ENCODE data around the gene SEMA3A. TPM values are rescaled to one million over a fixed set of nuclear protein-coding genes. Genes with fewer than 3 reads are reported as not detected.

The SEMA3A gene
- total RNA-seq, 3 donors from 2014 or later = 4.5 to 76.7 (median 9.7) TPM

DNA sequence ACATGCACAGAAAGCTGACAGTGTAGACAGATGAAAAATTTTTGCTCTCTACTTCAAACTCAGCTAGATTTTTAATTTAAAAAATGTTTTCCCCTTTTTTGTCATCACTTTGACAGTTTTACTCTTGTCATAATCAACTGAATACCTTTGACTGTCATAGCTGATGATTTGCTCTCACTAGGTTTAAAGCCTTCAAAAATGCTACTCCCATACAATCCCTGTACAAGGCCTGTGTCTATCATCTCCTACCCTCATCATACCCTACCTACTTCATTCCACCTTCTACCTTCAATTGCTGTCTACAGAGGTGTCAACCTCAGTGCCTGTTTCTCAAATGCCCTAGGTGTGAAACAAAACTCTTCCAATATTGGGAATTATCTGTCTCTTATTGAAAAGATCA is 230.3 kb downstream of the SEMA3A start:
- no peak overlapping the region for H3K4me3 ChIP-seq
- no peak for ATAC-seq
- intact Hi-C loops (cut with DNase I, micrococcal nuclease) = no loop called here
- H3K36me3 ChIP-seq (ENCODE audit: low read depth) = no peaks in the 10 kb centered on the region
- no peaks in the 10 kb centered on the region for H3K9me3 ChIP-seq
- TF ChIP-seq, protein P1, sequence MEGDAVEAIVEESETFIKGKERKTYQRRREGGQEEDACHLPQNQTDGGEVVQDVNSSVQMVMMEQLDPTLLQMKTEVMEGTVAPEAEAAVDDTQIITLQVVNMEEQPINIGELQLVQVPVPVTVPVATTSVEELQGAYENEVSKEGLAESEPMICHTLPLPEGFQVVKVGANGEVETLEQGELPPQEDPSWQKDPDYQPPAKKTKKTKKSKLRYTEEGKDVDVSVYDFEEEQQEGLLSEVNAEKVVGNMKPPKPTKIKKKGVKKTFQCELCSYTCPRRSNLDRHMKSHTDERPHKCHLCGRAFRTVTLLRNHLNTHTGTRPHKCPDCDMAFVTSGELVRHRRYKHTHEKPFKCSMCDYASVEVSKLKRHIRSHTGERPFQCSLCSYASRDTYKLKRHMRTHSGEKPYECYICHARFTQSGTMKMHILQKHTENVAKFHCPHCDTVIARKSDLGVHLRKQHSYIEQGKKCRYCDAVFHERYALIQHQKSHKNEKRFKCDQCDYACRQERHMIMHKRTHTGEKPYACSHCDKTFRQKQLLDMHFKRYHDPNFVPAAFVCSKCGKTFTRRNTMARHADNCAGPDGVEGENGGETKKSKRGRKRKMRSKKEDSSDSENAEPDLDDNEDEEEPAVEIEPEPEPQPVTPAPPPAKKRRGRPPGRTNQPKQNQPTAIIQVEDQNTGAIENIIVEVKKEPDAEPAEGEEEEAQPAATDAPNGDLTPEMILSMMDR (IDR thresholded peaks at IDR 0.05) = no peak
- no peak for DNase-seq
- no peaks in the 10 kb centered on the region for H3K4me1 ChIP-seq (ENCODE audit: low read depth)

DNA sequence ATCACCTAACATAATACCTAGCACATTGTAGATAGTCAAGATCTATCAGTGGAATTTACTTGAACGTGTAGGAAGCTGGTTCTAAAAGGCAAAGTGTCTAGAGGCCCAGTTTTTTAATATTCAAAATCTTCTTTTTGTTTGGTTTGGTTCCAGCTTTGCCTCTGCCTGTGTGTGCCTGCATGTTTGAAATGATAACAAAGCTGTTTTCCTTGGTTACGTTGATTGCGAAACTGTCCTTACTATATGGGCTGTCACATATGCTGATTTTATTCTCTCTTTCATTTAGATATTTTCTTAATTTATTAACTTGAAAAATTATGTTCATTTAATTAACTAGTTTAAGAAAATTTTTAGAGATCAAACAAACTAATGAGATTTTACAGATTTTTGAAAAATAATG is 237.3 kb downstream of the SEMA3A start:
- intact Hi-C loops (cut with DNase I, micrococcal nuclease) = no loop called here
- H3K4me3 ChIP-seq = no peak overlapping the region
- H3K36me3 ChIP-seq (ENCODE audit: low read depth) = no peaks in the 10 kb centered on the region
- ATAC-seq (no peak), DNase-seq (no peak)
- no peaks in the 10 kb centered on the region for H3K4me1 ChIP-seq (ENCODE audit: low read depth)
- H3K9me3 ChIP-seq = no peaks in the 10 kb centered on the region
- TF ChIP-seq, protein P1 (IDR thresholded peaks at IDR 0.05) = no peak

DNA sequence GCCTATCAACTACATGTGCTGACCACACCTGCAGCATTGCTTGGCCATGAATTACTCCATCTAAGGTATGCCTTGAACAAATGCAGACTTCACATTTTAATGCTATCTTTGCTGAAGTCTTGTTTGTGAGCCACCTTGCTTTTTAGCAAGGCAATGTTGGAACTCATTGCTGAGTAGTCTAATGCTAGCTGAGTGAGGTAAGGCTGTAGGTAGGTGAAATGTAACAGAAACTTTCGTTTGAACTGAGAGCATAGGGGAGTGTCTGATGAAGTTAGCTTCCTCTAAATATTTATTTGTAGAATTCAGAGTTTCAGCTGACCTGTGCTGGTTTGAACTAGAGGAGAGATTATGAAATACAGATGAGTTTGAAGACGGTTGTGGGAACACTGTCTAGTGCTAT is 238.5 kb downstream of the SEMA3A start:
- Histone ChIP-seq H3K36me3 (ENCODE audit: low read depth) (no peaks in the 10 kb centered on the region), H3K4me1 (ENCODE audit: low read depth) (no peaks in the 10 kb centered on the region), H3K9me3 (no peaks in the 10 kb centered on the region), H3K4me3 (no peak overlapping the region)
- DNase-seq = no peak
- ATAC-seq = no peak
- TF ChIP-seq, protein P1 (IDR thresholded peaks at IDR 0.05) = no peak
- intact Hi-C loops (cut with DNase I, micrococcal nuclease) = no loop called here

DNA sequence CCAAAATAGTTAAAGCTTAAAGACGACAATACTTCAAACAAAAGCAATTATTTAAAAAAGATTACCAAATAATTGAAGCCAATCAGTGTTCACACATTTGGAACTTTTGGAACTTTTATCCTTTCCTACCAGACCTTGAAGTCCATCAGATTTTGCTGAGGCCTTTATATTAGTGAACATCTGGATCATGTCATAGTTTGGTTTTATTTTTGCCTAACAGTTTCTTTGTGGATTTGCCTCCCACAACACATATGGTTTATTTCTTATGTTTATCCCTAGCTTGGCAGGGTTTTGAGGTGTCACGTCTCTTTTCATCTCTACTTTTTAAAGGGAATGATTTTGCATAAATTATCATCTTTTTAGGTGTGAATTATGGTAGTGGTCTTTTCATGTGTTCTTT is 242.4 kb downstream of the SEMA3A start:
- no peak for ATAC-seq
- H3K36me3 ChIP-seq (ENCODE audit: low read depth) = no peaks in the 10 kb centered on the region
- no peaks in the 10 kb centered on the region for H3K9me3 ChIP-seq
- intact Hi-C loops (cut with DNase I, micrococcal nuclease) = no loop called here
- no peak overlapping the region for H3K4me3 ChIP-seq
- DNase-seq = no peak
- TF ChIP-seq, protein P1 (IDR thresholded peaks at IDR 0.05) = no peak
- no peaks in the 10 kb centered on the region for H3K4me1 ChIP-seq (ENCODE audit: low read depth)

DNA sequence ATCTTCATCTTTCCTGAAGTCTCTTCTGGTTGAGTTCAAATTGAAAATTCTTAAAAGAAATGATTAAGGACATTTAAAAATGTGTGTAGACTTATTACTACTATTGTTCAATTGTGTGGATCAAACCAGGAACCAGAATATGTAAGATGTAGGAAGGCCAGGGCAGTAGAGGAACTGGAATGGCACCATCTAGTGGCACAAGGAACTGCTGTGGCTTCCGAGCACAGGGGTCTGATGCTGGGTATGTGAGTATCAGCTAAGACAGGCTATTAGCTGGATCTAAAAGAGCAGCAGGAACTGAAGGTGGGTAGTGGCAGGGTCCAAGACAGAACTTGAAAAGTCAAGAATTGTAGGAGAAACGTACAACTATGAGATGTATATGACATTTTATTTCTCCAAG is 247.3 kb downstream of the SEMA3A start:
- ATAC-seq (peak; percentile 49), DNase-seq (peak in 1 of 3 donors; percentile 29)

More for the DNA sequence above, 247.3 kb downstream of the SEMA3A start:
- Histone ChIP-seq H3K4me1 (ENCODE audit: low read depth) (no peaks in the 10 kb centered on the region), H3K36me3 (ENCODE audit: low read depth) (no peaks in the 10 kb centered on the region), H3K4me3 (no peak overlapping the region), H3K9me3 (no peaks in the 10 kb centered on the region)
- TF ChIP-seq, protein P1 (IDR thresholded peaks at IDR 0.05) = no peak
- intact Hi-C loops (cut with DNase I, micrococcal nuclease) = no loop called here

Data from mucosa of descending colon (tissue), 3 donors.